Amygdala (tissue), 56 donors: ENCODE results near the gene CYP27A1.
A peak's percentile ranks its signal among the peaks of the same experiment; 100 is the strongest.

ENCODE experiments used
- DNase-seq, 56 donors: peaks; one replicate each; lab custom pipeline; 2025; lab: John Stamatoyannopoulos, UW

Gene CYP27A1

DNA sequence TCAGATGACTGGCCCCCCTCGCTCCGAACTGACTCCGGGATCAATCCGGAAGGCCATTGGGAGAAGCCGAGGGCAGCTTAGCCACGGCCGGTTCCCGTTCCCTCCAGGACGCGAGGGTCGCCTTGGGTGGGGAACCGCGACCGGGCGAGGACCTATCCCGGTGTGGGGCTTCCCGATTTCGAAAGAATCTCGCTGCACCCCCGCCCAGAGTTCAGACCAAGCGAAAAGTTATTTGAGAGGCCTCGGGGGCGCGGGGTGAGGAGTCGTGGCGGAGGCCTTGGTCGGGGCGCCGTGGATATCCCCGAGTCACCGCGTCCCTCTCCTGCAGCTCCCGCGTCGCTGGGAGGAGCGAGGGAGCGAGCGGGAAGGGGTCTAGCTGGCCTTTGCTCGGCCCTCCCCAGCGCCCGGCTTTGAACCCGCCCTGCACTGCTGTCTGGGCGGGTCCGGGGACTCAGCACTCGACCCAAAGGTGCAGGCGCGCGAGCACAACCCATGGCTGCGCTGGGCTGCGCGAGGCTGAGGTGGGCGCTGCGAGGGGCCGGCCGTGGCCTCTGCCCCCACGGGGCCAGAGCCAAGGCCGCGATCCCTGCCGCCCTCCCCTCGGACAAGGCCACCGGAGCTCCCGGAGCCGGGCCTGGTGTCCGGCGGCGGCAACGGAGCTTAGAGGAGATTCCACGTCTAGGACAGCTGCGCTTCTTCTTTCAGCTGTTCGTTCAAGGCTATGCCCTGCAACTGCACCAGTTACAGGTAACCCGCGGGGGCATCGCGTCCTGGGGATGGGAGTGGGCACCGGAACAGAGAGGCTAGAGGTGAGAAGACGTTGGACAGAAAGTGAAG lies at the start of gene CYP27A1:
TSS of gene CYP27A1 (plus strand) at position 457 of the 837 bp plus-strand sequence. CDS start at position 493, 36 bp downstream.
- peak in 44 of 56 donors; percentile 8 to 77 (median 54) for DNase-seq

DNA sequence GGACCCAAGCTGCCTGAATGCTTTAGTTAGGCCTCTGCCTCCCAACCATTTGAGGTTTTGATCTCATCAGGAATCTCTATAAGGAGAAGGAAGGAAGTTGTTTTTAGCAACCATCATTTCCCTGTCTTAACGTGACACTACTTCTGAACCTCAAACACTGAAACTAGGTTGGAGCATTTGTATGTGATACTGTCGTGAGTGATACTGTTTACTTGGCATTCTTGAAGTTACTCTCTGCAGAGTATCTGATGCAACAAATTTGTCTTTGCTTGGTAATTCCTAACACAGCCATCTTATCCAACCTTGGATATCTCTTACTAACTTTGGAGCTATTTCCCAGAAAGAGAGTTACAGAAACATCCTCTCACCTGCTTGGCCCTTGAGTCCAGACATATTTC lies 49.2 kb upstream of the CYP27A1 start:
- DNase-seq: no peak

DNA sequence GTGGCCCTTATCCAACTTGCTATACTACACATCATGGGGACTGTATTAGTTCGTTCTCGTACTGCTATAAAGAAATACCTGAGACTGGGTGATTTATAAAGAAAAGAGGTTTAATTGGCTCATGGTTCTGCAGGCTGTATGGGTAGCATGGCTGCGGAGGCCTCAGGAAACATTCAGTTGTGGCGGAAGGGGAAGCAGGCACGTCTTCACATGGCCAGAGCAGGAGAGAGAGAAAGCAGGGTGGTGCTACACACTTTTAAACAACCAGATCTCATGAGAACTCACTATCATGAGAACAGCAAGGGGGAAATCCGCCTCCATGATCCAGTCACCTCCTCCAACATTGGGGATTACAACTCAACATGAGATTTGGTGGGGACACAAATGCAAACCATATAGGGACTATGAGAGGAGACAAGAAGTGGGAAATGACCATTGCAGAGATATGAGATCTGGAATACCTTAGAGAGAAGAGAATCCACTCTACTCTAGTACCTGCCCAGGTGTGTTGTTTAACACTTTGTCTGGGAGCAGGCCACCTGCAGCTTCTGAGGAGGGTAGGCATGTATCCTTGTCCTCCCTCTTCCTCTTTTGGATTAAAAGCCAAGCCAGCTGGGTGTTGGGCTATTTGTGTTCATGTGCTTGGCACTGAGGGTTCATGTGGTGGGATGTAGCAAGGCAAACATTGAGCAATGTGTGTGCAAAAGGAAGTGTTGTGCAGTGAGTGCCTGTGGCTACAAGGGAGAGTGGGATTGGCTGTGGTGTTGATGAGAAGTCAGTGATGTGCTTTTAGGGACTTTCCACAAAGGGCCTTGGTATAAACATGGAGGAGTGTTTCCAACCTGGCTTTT lies 48.6 kb upstream of the CYP27A1 start:
- DNase-seq: peak in 14 of 56 donors; percentile 6 to 59 (median 20)

DNA sequence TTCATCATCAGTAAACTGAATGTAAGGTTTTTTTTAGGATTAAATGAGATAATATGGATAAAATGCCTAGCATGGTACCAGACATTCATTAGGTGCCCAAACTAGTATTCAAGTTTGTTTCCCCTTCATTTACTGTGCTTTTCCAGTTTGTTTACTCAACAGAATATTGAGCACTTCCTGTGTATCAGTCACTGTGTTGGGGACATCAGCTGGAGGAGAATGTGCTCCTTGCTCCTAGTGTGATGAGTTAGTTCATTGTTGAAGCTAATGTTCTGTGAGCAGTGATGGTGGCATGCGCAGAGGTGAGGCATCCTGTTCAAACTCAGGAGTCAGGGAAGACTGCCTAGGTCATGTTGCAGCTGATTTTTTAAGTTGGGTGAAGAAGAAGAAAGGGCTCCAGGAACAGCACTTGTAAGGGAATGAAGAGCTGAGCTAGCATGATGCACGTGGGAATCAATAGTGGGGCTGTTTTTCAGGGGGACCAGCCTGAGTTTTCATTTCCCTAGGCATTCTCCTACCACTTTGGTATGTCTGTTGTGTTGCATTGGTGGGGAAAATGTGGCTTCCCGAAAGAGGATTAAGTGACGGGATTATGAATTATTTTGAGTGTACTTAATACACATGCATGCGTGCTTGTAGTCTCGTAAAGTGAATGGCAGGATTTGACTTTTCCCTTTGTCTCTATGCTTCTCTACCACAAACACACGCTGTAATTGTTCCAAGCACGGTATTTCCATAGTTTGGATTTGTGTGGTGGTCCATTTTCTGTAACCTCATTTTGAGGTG lies 47.6 kb upstream of the CYP27A1 start:
- DNase-seq: no peak

DNA sequence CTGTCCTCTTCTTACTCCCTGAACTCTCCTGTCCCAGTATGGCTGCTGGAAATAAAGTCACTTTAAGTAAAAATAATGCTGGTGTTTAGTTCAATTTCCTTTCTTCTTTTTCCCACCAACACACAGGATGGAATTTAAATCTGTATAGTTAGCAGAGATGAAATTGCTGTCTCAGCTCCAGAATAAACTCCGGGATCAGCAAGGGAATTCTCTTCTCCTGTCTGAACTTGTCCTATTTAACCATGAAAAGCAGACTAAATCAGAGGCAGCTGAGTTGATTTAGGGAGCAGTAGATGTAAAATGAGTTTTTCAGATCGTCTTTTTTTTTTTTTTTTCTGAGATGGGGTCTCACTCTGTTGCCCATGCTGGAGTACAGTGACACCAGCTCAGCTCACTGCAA lies 45.4 kb upstream of the CYP27A1 start:
- no peak for DNase-seq

DNA sequence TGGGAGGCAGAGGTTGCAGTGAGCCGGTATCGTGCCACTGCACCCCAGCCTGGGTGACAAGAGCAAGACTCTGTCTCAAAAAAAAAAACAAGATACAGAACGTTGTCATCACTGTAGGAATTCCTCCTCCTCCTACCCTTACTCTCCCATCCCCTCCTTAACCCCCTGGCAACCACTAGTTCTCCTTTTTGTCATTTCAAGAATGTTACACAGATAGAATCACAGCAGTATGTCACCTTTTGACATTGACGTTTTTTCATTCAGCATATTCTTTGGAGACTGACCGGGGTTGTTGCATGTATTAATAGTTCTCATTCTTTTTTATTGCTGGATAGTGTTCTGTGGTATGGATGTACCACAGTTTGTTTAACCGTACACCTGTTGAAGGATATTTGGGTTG lies 38.9 kb upstream of the CYP27A1 start:
- DNase-seq: no peak

DNA sequence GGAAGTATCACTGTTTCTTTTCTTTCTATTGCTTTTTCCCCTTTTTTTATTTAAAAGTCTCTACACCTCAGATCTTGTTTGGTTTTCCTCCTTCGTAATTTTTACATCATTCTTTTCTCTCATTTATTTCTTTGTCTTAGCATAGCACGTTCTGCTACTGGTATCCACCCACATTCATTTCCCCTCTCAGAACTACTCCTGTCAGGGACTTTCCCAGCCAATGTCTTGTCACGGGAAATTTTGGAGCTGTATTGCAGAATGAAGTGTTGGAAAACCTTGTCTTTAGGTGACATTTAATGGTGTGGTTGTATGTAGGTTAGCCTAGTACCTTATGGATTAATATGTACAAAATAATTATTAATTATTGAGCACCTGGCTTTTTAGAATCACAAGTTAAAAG lies 37.3 kb upstream of the CYP27A1 start:
- DNase-seq: no peak

DNA sequence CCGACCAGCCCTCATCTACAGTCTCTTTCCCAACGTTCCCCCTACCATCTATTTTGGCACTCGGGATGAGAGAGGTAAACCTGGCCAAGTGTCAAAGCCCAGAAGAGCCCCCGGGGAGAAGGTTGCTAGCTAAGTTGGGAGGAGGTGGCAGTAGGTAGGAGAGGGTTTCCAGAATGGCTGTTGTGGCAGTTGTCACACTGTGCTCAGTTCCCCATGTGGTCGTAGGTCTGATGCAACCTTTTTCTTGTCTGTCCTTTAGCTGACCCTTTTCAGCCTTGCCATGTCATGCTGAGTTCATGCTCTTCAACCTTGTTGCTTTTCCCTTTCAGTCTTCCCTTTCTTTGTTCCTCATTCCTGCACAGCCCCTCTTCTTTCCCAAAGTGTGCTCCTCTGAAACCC lies 36.8 kb upstream of the CYP27A1 start:
- DNase-seq: peak in 1 of 56 donors; percentile 14

DNA sequence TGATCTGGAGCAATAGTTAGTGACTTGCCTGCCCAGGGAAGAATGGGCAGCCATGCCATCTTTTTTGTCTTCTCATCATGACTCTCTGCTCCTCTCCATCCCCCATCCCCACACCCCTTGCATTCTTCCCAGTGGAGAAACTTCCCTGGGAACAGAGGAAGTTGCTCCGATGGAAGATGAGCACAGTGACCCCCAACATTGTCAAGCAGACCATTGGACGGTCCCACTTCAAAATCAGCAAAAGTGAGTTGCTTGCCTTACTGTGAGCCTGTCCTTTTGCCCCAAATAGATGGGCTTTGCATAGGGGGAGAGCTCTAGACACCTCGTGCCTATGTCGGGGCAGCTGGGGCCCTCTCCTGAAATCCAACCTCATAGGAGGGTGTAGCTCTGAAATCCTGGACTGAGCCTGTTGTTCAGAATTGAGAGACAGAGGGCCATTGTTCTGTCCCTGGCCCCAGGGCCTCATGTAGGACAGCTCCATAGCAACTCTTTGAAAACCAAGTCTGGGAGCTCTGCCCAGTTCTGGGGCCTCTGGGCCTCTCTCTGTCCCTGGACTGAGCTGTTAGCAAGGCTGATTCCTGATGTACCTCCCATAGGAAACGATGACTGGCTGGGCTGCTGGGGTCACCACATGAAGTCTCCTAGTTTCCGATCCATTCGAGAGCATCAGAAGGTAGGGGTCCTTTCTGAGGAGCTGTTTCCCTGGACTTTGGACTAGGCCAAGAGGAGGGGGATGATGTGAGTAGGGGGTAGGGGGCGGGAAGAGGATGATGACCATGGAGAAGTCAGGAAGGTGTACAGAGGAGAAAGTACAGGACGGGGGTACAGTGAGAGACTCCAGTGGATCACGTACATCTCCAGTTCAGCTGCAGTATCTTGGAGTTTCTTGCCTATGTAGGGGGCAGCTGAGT lies 36.1 kb upstream of the CYP27A1 start:
- DNase-seq: peak in 54 of 56 donors; percentile 10 to 98 (median 86)

DNA sequence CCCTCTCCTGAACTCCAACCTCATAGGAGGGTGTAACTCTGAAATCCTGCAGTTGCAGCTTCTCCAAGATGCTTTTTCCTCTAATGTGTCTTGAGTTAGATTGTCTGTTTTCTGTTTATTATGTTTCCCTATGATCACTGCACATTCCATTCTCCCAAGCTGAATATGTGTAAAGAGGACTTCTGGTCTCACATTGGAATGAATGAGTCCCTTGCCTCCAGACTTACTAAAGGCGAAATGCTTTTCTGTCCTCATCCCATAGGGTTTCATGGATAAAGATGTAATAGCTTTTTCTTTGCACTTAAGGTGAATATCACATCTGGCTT lies 35.5 kb upstream of the CYP27A1 start:
- DNase-seq: no peak

DNA sequence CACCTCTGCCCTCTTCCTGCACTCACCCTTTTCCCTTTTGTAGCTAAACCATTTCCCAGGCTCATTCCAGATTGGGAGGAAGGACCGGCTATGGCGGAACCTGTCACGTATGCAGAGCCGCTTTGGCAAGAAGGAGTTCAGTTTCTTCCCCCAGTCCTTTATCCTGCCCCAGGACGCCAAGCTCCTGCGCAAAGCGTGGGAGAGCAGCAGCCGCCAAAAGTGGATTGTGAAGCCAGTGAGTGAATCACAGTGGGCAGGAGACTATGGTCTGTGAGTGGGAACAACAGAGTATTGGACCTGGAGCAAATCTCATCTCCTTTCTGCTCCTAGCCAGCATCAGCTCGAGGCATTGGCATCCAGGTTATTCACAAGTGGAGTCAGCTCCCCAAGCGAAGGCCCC lies 35.0 kb upstream of the CYP27A1 start:
- DNase-seq: peak in 3 of 56 donors; percentile 8 to 20 (median 15)

DNA sequence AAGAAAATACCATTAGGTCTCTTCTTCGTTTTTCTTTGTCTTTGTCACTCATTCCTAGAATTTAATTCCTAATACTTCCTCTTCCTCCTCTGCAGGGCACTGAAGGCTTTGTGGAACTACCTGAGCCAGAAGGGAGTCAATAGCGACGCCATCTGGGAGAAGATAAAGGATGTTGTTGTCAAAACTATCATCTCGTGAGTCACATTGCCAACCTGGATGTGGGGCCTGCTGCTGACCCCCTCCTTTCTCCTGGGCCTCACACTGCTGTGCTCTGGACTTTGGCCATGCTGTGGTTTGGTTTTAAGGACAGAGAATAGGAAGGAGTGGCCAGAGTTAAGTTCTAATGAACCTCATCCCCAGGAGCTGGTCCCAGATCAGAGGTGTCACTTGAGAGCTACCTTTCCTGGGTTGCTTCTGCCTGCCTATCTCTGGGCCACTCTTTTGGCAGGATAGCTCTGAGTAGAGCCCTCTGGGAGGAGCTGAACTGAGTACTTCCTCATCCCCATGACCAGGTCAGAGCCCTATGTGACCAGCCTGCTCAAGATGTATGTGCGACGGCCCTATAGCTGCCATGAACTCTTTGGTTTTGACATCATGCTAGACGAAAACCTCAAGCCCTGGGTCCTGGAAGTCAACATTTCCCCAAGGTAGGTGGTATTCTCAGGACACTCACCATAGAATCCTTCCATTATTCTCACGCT lies 33.1 kb upstream of the CYP27A1 start:
- DNase-seq: no peak

DNA sequence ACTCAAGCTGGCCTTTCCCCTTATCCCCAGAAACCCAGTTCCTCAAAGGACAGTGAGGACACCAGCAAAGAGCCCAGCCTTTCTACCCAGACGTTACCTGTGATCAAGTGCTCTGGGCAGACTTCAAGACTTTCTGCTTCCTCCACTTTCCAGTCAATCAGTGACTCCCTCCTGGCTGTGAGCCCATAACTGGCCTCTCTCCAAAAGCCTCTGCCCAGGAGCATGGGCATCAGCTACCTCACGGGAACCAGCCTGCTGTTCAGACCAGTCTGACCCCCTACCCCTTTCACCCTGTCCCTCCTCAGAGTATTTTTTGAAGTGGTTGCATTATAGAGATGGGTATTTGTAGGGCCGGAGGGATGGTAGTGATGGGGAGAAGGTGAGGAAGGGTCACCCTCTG lies 27.7 kb upstream of the CYP27A1 start:
- DNase-seq: peak in 1 of 56 donors; percentile 4

DNA sequence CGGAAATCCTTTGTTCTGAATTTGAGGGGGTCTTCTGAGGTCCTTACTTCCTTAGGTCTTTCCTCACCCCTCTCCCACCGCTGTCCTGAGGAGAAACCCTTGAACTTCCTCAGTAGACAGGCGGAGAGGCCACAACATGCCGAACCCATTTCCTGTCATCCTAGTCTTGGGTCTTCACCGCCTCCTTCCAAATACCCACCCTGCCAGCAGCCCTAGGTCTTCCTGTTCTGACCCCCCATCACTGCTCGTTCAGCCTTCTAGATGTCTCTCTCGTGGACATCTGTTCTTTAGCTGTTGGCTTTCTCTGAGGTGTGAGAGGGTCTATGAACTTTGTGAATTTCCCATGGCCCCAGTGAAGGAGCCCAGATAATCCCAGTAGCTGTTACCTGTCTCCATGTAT lies 27.2 kb upstream of the CYP27A1 start:
- no peak for DNase-seq

DNA sequence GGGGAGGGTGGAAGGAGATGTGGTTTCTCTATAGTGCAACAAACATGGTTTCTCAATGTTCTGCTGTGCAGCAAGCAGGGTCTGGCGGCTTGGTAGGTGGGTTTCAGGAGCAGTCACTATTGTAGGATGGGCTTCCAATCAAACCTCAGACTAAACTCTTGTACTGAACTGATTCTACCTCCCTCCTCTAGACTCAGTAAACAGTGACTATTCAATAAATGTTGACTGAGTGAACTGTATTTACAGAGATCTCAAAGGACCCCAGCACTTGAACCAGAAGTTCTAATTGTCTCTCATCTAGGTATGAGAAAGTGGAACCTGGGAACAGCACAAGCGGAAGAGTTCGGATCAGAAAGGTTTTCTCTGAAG lies 26.8 kb upstream of the CYP27A1 start:
- DNase-seq: no peak

DNA sequence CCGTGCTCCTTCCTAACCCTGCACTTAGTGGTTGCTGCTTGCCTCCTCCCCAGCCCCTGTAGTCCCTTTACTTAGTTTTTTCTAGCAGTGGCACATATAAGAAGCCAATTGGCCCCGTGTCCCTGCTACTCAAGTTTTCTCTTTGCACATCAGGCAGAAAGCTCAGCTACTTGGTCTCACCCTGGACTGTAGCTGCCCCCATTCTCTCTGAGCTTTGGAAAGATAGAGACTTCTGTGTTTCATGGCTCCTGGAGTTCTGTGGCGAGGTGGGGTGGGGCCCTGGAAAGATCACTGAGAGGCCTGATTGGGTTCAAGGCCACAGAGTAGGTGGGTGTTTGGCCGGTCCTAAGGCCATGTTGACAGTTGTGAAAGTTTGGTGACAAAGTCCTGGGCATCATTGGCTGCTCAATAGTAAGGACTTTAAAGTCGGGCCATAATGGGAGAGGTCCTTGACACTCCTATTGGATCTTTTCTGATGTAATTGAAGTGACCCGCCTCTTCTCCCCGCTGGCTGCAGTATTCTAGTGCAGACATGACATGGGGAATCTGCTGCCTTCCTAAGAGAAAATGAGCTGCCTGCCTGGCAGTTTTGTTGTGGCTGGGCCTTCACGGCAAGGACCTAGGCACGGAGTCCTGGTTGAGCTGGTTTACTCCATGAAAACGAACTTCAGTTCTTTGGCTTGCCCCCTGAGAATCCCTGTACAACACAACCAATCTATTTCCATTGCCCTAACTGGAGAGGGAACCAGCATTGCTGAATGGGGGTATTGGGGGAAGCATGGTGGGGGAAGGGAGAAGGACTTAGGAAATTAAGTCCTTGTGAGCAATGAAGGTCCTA lies 26.2 kb upstream of the CYP27A1 start:
- DNase-seq: no peak

DNA sequence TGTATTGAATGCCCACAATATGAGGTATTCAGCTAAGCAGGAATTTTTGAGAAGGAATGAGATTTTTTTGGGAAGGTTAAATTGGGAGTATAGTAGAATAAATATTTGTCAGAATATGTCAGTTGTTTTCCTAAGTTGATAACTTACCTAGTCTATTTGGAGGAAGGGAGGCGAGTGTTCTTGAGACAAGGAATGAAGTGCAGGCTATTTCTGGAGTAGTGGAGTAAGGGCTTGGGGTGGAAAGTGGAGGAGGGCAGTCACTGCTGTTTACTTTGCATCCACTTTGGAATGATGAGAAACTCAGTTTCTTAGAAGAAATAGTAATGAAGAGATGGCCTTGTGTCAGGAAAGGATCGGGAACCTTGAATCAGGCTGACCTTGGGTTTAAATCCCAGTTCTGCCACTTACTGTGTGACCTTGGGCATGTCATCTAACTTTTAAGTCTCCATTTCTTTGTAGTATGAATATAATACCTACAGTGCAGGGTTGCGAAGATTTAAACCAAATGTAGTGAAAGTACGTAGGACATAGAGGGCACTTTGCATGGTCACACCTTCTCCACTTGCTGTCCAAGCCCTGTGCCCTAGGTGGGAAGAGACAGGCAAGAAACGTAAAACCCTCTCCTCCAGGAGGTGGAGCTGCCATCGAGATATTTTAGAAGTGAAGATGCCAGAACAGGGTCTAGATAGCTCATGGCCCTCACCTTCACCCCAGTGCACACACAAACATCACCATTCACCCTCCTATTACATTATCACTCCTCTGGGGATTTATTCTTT lies 25.2 kb upstream of the CYP27A1 start:
- DNase-seq: no peak

DNA sequence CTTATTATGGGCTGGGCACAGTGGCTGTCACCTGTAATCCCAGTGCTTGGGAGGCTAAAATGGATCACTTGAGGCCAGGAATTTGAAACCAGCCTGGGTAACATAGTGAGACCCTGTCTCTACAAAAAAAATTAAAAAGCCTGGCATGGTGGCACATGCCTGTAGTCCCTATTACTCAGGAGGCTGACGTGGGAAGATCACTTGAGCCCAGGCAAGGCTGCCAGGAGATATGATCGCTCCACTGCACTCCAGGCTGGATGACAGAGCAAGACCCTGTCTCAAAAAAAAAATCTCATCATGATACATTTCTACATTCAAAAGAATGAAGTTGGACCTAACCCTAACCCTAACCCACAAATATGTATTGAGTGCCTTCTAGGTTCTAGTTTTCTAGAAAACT lies 20.2 kb upstream of the CYP27A1 start:
- no peak for DNase-seq
